HG02588 (cell line): ENCODE data around the gene DNAJC5.
A peak's percentile ranks its signal among the peaks of the same experiment; 100 is the strongest.

ENCODE experiments used
- ATAC-seq: cut with Tn5 transposase; IDR thresholded peaks from one replicate; pipeline ENCODE4 v1.9.1; 2021; ENCODE audit warnings: mild to moderate bottlenecking, moderate library complexity; ENCODE audit not compliant: unreplicated experiment

Gene DNAJC5

GRCh38 chr20:63978319-63979228, 83.6 kb downstream of the DNAJC5 start:
- ATAC-seq: peak; percentile 32

- no peak for ATAC-seq
These were observed 84.3 kb downstream of the DNAJC5 start for GRCh38 chr20:63979229-63979556.

GRCh38 chr20:63979557-63980316, 84.8 kb downstream of the DNAJC5 start, which contains the start of gene SAMD10:
Gene SAMD10, minus strand, starts transcription at chr20:63979642. Its CDS starts 175 bp downstream, at chr20:63979467.
- ATAC-seq: no peak

- peak; percentile 6 for ATAC-seq
These were observed 85.4 kb downstream of the DNAJC5 start for GRCh38 chr20:63980317-63980805.

- ATAC-seq: peak; percentile 48
These were observed 86.1 kb downstream of the DNAJC5 start, which contains the start of gene PRPF6 for GRCh38 chr20:63980806-63981728. Gene PRPF6, plus strand, starts transcription at chr20:63981132. Its CDS starts 114 bp downstream, at chr20:63981246.

- ATAC-seq: no peak
These were observed 88.0 kb downstream of the DNAJC5 start for GRCh38 chr20:63982937-63983336.
